ENCODE results near the gene CRYGB. TPM values are rescaled to one million over a fixed set of nuclear protein-coding genes. Genes with fewer than 3 reads are reported as not detected.
A peak's percentile ranks its signal among the peaks of the same experiment; 100 is the strongest.

CRYGB gene
- total and polyA plus RNA-seq, 8 donors = not detected

GRCh38 chr2:208174144-208174543 lies 28.2 kb upstream of the CRYGB start:
- FAIRE-seq = no peak
- WGBS, 2 donors = 72 to 76% methylated on average over 9 of the region's 9 CpGs
- intact Hi-C loops (cut with DNase I) = no loop called here

GRCh38 chr2:208172125-208172524 lies 26.2 kb upstream of the CRYGB start:
- 61 to 69% methylated on average over 4 of the region's 4 CpGs for WGBS, 2 donors
- Histone ChIP-seq H3K27me3 (no peaks in the 10 kb centered on the region), H3K9me3 (no peaks in the 10 kb centered on the region), H3K4me3 (no peak overlapping the region), H3K36me3 (no peaks in the 10 kb centered on the region), H3K27ac (no peak overlapping the region), H3K4me1 (peaks cover 0 to 3% (median 0%) of the 10 kb centered on the region in 3 donors)
- TF ChIP-seq CTCF (IDR thresholded peaks at IDR 0.05) = no peak
- intact Hi-C loops (cut with DNase I) = no loop called here
- FAIRE-seq = no peak
- ATAC-seq = peak in 2 of 4 donors; percentile 50 to 55
- DNase-seq = peak in 1 of 6 donors; percentile 20

More at GRCh38 chr2:208174144-208174543, 28.2 kb upstream of the CRYGB start:
- DNase-seq (no peak), ATAC-seq (no peak)
- Histone ChIP-seq H3K27me3 (no peaks in the 10 kb centered on the region), H3K36me3 (no peaks in the 10 kb centered on the region), H3K4me1 (peaks cover 0 to 3% (median 0%) of the 10 kb centered on the region in 3 donors), H3K4me3 (no peak overlapping the region), H3K9me3 (no peaks in the 10 kb centered on the region), H3K27ac (no peak overlapping the region)
- TF ChIP-seq CTCF (IDR thresholded peaks at IDR 0.05) = no peak

GRCh38 chr2:208164951-208165755 lies 19.2 kb upstream of the CRYGB start:
- 71 to 81% methylated on average over 2 of the region's 2 CpGs for WGBS, 2 donors
- TF ChIP-seq CTCF (IDR thresholded peaks at IDR 0.05) = no peak
- Histone ChIP-seq H3K4me1 (no peaks in the 10 kb centered on the region), H3K9me3 (no peaks in the 10 kb centered on the region), H3K4me3 (no peak overlapping the region), H3K27me3 (no peaks in the 10 kb centered on the region), H3K36me3 (no peaks in the 10 kb centered on the region), H3K27ac (no peak overlapping the region)
- no peak for ATAC-seq
- FAIRE-seq = no peak
- DNase-seq = no peak
- intact Hi-C loops (cut with DNase I) = no loop called here

- Histone ChIP-seq H3K27ac (no peak within 1 kb of the TSS), H3K27me3 (no peaks in the 10 kb centered on the region), H3K9me3 (no peaks in the 10 kb centered on the region), H3K36me3 (no peaks in the 10 kb centered on the region), H3K4me1 (no peaks in the 10 kb centered on the region), H3K4me3 (no peak within 1 kb of the TSS)
- 50 to 61% methylated on average over 2 of the region's 2 CpGs for WGBS, 2 donors
- no peak for DNase-seq
- TF ChIP-seq CTCF (IDR thresholded peaks at IDR 0.05) = no peak
- intact Hi-C loops (cut with DNase I) = no loop called here
- no peak for ATAC-seq
- no peak for FAIRE-seq
Measured at GRCh38 chr2:208163489-208163888, 17.5 kb upstream of the CRYGB start, which contains the start of gene CRYGA. TSS of gene CRYGA (minus strand) at chr2:208163589. CDS start at chr2:208163556, 33 bp downstream.

- TF ChIP-seq CTCF (IDR thresholded peaks at IDR 0.05) = no peak
- Histone ChIP-seq H3K9me3 (no peaks in the 10 kb centered on the region), H3K4me3 (no peak overlapping the region), H3K4me1 (no peaks in the 10 kb centered on the region), H3K36me3 (no peaks in the 10 kb centered on the region), H3K27ac (no peak overlapping the region), H3K27me3 (no peaks in the 10 kb centered on the region)
- DNase-seq = no peak
- no peak for FAIRE-seq
- ATAC-seq = no peak
- intact Hi-C loops (cut with DNase I) = no loop called here
- WGBS, 2 donors = 63 to 68% methylated on average over 2 of the region's 2 CpGs
Measured at GRCh38 chr2:208156439-208156838, 10.5 kb upstream of the CRYGB start.
